Stimulated activated CD8-positive, alpha-beta memory T cell treated with anti-CD3 and anti-CD28 coated beads, Interleukin-15, amount 100 ng/mL, for 48 hours (primary cell): ENCODE measurements around the gene AHDC1.
A peak's percentile ranks its signal among the peaks of the same experiment; 100 is the strongest.
"Not testable (repeated sequence)": the region's sequence is repeated elsewhere in the genome, so short reads cannot be mapped to it uniquely, and the experiment has no call there.

Source experiments
- DNase-seq, 2 donors: peaks; one replicate each; pipeline ENCODE4 v3.0.0-alpha.2; 2020; ENCODE audit warnings: low read depth in 2 of 2

The AHDC1 gene, protein sequence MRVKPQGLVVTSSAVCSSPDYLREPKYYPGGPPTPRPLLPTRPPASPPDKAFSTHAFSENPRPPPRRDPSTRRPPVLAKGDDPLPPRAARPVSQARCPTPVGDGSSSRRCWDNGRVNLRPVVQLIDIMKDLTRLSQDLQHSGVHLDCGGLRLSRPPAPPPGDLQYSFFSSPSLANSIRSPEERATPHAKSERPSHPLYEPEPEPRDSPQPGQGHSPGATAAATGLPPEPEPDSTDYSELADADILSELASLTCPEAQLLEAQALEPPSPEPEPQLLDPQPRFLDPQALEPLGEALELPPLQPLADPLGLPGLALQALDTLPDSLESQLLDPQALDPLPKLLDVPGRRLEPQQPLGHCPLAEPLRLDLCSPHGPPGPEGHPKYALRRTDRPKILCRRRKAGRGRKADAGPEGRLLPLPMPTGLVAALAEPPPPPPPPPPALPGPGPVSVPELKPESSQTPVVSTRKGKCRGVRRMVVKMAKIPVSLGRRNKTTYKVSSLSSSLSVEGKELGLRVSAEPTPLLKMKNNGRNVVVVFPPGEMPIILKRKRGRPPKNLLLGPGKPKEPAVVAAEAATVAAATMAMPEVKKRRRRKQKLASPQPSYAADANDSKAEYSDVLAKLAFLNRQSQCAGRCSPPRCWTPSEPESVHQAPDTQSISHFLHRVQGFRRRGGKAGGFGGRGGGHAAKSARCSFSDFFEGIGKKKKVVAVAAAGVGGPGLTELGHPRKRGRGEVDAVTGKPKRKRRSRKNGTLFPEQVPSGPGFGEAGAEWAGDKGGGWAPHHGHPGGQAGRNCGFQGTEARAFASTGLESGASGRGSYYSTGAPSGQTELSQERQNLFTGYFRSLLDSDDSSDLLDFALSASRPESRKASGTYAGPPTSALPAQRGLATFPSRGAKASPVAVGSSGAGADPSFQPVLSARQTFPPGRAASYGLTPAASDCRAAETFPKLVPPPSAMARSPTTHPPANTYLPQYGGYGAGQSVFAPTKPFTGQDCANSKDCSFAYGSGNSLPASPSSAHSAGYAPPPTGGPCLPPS (N-terminal part only)

DNA sequence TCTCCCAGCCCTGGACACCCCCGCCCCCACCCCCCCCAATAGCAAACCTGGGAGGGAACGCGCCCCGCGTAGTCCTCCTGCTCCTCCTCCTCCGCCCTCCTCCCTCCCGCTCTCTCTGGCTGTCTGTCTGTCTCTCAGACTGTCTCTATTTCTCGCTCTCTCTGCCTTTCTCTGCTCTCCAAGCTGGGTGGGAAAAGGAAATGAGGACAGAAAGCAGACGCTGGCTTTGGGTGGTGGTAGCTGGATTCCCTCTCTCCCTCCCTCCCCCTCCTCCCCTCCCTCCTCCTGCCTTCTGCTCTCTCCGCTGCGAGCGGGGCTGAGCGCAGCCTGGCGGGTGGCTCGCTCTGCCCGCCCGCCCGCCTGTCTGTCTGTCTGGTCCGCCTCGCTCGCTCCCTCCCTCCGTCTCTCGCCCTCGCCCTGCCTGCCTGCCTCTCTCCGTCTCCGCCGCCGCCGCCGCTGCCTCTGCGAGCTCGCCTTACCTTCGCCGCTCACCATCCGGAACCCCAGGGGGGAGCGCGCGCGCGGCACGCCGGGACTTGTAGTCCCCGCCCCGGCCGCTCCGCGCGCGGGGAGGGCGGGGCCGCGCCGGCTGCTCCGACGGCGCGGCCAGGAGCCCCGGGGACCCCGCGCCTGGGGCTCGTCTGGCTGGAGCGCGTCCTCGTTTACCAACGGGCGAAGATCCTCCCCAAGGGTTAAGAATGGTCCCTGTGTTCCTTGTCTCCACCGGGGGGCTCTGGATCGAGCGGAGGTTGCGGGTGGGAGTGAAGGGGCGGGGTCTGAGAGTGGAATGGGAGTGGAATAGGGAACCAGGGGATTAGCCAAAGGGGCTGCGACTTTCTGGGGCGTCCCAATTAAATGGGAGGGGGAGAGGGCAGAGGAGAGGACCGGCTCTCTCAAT, at the start of gene AHDC1:
Gene AHDC1 (minus strand): TSS at position 464 of the 898 bp plus-strand sequence. CDS start 52,029 bp downstream, outside the sequence.
- peak; percentile 85 to 86 for DNase-seq

DNA sequence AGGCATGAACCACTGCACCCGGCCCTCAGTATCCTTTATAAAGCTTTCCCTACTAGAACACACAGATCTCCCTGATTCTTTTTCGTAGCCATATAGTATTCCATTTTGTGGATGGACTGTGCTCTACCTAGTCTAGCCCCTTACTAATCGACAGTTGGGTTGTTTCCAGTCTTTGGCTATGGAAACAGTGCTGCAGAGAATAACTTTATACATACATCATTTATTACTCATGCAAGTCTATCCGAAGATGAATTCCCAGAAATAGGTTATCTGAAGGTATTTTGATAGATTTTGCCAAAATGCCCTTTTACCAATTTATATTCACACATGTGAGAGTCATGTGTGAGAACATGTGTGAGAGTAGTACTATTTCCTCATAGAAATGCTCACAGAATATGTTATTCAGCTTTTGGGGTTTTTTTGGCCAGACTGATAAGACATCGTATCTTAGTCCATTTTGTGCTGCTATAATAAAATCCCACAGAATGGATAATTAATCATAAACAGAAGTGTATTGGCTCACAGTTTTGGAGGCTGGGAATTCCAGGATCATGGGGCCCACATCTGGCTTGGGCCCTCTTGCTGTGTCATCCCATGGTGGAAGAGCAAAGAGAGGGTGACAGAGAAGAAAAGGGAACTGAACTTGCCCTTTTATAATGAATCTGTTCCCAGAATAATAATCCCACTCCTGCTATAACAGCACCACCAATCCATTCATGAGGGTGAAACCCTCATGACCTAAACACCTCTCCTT, 48.3 kb upstream of the AHDC1 start:
- DNase-seq: no peak

DNA sequence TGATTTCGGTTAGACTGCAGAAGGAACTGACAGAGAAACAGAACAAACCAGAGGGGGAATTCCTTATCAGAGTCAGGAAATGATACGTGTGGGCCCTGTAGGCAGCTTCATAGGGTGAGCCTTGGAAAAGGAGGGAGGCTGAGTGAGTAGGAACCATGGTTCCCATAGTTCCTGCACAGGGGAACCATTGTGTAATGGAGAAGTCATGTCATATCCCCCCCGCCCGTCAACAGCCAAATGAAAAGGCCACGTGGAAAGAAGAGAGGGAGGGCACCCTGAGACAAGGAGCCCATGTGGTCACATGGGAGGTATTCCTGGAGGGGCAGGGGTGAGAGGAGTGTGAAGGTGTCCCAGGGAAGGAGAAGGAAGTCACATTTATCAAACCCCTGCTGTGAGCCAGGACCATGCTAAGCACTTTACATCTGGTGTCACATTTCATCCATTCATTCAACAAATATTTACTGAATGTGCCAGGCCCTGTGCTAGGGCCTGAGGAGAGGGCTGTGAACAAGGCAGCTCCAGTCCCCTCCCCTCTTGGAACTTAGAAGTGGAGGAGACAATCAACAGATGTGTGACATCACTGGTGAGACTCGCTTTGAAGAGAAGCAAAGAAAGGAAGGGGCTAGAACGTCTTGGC, 46.7 kb upstream of the AHDC1 start:
- no peak for DNase-seq

DNA sequence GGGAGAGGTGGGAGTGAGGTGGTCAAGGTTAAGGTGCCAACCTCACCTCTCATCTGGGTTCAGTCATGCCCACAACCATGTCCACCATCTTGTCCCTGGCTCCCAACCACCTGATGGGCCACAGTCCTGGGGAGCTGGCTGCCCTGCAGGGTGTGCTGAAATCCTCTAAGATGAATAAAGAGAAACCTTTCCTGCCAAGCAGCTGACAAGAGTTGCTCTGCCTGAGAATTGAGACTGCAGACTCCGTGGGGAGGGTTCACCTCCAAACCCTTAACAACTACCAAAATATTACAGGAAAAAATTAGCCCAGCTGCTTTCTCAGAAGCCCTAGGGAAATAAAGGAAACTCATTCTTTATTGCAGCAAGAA, 46.2 kb upstream of the AHDC1 start:
- DNase-seq: no peak

DNA sequence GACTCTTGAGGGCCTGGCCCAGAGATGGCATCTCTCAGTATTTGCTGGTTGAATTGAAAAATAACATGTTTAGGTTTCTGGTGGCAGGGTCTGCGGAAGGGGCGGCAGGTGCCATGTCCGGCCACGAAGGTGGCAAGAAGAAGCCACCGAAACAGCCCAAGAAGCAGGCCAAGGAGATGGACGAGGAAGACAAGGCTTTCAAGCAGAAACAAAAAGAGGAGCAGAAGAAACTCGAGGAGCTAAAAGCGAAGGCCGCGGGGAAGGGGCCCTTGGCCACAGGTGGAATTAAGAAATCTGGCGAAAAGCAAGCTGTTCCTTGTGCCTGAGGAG, 45.3 kb upstream of the AHDC1 start:
- DNase-seq: no peak

DNA sequence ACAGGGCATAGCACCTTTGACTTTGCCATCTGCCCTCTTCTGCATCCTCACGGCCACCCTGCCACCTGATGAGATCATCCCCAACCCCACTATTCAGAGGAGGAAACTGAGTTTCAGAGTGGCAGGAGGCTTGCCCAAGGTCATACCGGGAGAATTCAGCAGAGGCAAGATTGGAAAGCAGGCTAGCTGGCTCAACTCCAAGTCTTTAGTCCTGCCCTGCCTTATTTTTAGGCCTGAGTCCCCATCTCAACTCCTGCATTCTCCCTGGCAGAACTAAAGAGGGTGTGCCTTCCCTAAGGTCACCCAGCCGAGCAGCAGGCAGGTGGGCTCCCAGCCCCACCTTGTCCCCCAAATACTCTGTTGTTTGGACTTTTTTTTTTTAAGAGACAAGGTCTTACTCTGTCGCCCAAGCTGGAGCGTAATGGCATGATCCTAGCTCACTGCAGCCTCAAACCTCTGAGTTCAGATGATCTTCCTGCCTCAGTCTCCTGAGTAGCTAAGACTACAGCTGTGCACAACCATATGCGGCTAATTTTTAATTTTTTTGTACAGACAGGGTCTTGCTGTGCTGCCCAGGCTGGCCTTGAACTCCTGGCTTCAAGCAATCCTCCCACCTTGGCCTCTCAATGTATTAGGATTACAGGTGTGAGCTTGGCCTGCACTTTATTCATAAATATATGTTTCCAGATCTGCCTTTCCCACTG, 44.8 kb upstream of the AHDC1 start:
- DNase-seq: no peak

DNA sequence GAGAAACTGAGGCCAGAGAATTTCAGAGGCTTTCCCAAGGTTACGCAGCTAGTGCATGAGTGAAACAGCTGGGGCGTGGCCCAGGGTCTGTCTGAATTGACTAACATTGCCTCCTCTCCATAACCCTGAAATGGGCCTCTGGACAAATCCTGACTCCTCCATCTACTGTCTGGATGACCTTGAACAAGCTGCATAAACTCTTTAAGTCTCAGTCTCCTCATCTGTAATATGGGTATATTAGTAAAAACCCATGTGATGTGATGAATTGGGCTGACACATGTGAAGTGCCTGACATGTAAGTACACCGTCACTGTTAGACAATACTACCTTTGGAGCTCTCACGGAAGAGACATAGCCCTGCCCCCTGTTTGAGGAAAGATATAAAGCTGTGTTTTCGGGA, 43.4 kb upstream of the AHDC1 start:
- no peak for DNase-seq

DNA sequence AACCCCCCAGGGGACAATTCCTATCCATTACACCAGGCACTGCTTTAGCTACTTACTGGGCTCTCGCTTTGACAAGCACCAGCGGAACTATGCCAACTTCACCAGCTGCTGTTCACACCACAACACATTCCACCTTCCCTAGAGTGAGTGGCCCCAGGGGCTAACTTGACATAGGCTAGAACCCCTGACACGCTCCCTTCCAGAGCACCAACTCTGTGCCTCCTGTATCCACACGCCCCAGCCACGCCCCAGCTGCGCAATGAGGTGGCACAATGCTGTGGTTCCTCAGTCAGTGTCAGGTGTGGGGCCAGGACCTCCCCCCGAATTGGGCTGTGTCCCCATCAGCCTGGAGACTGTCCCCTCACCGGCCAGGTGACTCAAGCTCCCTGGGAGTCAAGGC, 42.7 kb upstream of the AHDC1 start:
- DNase-seq: no peak

DNA sequence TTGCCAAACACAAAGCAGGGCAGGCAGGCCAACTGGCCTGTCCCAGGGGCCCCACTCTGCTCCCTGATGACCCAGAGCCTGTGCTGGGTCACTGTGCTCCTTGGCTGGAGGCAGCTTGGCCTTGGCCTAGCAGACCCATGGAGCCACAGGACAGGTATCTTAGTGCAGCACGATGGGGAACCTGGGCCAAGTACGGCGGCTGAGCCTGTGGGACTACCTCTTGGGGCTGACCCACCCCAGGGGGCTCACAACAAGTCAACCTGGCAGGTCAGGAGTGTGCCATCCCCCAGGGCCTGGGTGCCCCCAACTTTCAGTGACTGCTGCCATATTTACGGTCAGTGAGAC, 41.1 kb upstream of the AHDC1 start:
- no peak for DNase-seq

DNA sequence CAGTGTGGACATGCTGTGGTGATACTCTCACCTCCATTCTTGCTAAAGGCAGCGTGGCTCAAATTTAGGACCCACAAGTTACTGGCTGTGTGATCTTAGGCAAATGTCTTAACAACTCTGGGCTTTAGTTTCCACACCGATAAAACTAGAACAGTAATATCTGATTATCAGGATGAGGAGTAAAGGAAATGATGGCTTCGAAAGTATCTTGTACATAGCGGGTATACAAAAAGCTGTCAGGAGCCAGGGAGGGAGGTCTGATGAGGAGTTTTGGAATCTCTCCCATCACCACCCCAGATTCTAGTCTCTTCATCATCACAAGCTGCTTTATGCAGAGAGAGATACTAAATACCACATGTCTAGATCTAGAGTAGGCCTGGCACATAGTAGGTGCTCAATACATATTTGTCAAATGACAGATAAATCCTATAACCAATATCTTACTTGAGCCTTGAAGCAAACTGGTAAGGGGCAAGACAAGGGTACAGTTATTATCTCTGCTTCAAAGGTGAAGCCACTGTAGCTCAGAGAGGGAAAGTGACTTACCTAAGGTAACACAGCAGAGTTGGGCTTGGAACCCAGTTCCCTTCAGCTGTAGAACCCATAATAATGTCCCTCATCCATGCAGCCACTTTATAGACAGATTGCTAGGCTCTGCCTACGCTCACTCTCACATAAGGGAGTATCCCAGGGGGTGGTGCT, 40.6 kb upstream of the AHDC1 start:
- DNase-seq: no peak

DNA sequence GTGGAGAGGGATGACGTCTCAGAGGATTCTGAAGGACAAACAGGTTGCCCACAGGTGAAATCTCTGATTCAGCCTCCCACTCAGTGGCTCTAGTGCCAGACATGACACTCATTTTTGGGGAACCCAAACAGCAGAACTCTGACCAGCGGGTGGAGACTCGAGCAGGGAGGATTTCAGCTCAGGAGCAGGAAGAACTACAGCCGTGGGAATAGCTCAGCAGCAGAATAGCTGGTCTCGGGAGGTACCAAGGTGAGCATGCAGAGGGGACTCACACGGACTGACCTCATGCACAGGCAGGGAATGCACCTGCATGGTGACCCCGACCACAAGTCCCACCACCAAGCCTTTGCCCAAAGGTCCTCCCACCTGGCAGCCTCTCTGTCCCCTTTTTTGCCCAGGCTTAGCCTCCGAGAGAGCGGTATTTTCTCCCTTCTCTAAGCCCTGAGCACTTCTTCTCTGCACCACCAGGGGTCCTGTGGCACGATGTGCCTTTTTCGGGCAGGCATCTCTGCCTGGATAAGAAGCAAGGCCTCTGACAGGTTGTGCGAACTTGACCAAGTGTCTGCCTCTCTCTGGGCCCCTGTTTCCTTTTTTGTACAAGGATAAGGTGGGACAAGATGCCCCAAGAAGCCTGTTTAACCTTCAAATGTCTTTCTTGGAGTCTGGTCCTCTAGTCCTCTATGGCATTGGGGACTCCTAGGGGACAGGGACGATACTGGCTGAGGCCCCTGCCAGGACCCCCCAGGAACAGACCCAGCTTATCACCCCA, 39.8 kb upstream of the AHDC1 start:
- peak; percentile 39 to 50 for DNase-seq

DNA sequence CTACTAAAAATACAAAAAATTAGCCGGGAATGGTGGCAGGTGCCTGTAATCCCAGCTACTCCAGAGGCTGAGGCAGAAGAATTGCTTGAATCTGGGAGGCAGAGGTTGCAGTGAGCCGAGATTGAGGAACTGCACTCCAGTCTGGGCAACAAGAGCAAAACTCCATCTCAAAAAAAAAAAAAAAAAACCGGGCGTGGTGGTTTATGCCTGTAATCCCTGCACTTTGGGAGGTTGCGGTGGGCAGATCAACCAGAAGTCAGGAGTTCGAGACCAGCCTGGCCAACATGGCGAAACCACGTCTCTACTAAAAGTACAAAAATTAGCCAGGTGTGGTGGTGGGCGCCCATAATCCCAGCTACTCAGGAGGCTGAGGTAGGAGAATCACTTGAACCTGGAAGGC, 36.6 kb upstream of the AHDC1 start:
- DNase-seq: not testable (repeated sequence)

DNA sequence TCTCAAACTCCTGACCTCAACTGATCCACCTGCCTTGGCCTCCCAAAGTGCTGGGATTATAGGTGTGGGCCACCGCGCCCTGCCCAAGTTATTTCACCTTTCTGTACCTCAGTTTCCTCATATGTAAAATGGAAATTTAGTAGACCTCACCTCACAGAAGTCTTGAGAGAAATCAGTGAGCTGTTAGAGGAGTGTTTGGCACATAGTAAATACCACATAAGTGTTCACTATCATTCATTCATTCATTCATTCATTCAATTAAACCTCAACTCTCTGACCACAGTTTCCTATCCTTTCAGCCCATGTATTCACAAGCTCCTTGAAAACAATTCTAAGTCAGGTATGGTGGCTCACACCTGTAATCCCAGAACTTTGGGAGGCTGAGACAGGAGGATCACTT, 34.9 kb upstream of the AHDC1 start:
- no peak for DNase-seq

DNA sequence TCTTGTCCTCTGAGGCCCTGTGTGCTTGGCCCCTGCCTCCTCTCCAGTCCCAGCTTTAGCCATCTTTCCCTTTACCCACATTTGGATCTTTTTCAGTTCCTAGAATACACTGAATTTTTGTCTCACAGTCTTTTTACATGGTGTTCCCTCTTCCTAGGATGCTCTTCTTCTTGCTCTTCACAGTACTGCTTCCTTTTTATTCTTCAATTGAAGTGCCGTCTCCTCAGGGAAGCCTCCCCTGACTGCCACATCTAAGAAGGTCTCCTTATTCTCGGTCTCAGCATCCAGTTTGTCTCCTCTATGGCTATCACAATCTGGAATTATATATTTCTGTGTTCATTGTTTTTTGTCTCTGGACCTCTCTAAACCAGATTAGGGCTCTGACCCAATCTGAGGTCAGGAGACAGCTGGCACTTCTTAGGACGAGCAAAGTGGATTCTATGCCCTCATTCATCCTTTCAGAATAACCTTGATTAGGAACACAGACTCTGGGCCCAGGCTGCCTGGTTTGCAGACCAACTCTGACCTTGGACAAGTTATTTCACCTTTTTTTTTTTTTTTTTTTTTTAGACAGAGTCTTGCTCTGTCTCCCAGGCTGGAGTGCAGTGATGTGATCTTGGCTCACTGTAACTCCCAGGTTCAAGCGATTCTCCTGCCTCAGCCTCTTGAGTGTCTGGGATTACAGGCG, 34.2 kb upstream of the AHDC1 start:
- DNase-seq: no peak

DNA sequence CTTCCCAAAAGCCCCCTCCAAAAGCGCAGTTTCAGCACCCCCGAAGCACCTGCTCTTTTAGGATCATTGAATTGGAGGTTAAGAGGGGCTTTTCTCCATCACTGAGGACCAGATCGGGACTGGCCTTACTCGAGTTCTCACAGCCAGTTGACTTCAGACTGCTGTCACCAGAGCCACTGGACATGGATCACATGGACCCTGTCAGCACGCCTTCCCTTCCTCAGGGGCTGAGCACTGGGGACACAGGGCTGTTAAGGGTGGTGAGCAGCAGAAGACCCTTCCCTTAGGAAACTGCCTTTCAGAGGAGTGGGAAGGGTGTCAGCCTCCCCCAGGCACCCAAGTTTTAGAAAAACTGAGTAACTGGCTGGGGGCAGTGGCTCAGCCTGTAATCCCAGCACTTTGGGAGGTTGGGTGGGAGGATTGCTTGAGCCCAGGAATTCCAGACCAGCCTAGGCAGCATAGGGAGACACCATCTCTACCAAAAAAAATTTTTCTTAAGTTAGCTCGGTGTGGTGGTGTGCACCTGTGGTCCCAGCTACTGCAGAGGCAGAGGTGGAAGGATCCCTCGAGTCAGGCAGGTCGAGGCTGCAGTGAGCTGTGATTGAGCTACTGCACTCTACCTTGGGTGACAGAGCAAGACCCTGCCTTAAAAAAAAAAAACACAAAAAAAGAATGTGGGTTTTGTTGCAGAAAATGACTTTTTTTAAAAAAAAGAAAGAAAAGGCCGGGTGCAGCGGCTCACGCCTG, 31.6 kb upstream of the AHDC1 start:
- DNase-seq: no peak

DNA sequence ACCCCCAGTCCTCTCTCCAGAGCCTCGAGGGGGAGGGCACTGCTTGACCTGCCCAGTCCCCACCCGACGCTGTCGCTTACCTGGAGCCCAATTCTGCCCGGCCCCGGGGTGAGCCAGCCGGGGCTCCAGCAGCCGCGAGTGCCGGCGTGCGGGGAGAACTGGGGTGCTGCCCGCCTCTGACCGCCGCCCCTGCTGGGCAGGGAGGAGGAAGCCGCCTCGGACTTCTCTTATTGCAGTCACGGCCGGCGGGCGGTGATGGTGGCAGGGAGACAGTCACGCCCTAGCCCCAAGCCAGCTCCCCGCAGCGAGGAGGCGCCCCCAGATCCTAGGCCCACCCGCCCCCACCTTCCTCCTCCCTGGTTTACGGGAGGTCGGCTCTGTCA, 31.0 kb upstream of the AHDC1 start, which contains the start of gene FGR:
Gene FGR (minus strand): TSS at position 201 of the 383 bp plus-strand sequence. CDS start 11,269 bp downstream, outside the sequence.
- DNase-seq: no peak
